HepG2 (cell line): Measurements from ENCODE around the gene FGF18. TPM values are rescaled to one million over a fixed set of nuclear protein-coding genes. Genes with fewer than 3 reads are reported as not detected.

ENCODE experiments used
- ATAC-seq: fragments of 200-7000 bp; cut with Tn5 transposase; 3 replicates; pipeline ENCODE4 v1.9.1; 2020; ENCODE audit warnings: mild to moderate bottlenecking, moderate library complexity
- BruUV-seq: library from RNA; stranded (reverse); fragments of 400-500 nt; replicated peaks from 2 replicates; lab custom pipeline; 2021; lab: Mats Ljungman, UMichigan
- CTCF ChIA-PET: fragments of 300-600 bp; formaldehyde crosslinking; extraction: SDS; loops from one replicate; lab custom pipeline; 2021; ENCODE audit warnings: low total read pairs, inconsistent platforms, low intra/inter-chr PET ratio; lab: Yijun Ruan, JAX
- POLR2A ChIA-PET: fragments of 350-600 bp; sonication (Branson Sonifier 250); formaldehyde crosslinking; loops from one replicate; lab custom pipeline; 2020; ENCODE audit warnings: antibody characterized with exemption, inconsistent platforms; lab: Yijun Ruan, JAX
- DNase-seq: peaks from one replicate; pipeline ENCODE4 v3.0.0-alpha.2; 2015; ENCODE audit warnings: low spot score
- FAIRE-seq: peaks from 3 replicates; lab custom pipeline; 2011; peaks lifted over from hg19 to GRCh38; lab: Jason Lieb, UNC
- H2AFZ ChIP-seq: one replicate; pipeline ENCODE4 v1.6.1; 2011; ENCODE audit warnings: low read length, inconsistent platforms
- H3K27ac ChIP-seq: fragments of 300-600 bp; 3 replicates; pipeline ENCODE4 v1.8.0; 2011; ENCODE audit warnings: mixed run types, mild to moderate bottlenecking, mixed read lengths, low read length, inconsistent platforms; ENCODE audit not compliant: insufficient read depth; ENCODE audit errors: extremely low read length
- H3K27me3 ChIP-seq, 2 experiments: fragments of 200-600 bp in 1 of 2; 2 replicates in 1 of 2; 3 replicates in 1 of 2; pipeline versions ENCODE4 v1.6.0 to v1.8.0; 2011; ENCODE audit warnings: low read length in 2 of 2, mild to moderate bottlenecking in 2 of 2, moderate library complexity in 2 of 2, inconsistent platforms in 1 of 2; ENCODE audit not compliant: insufficient read depth in 2 of 2, control insufficient read depth in 1 of 2
- H3K36me3 ChIP-seq, 2 experiments: fragments of 200-600 bp in 1 of 2; replicated peaks in 1 of 2; 2 replicates in 1 of 2; 3 replicates in 1 of 2; pipeline versions ENCODE4 v1.5.1 to v1.8.0; 2011; ENCODE audit warnings: low read length in 2 of 2, inconsistent platforms in 1 of 2; ENCODE audit not compliant: insufficient read depth in 2 of 2, control insufficient read depth in 1 of 2
- H3K4me1 ChIP-seq: 2 replicates; pipeline ENCODE4 v1.5.1; 2012; ENCODE audit warnings: low read length, inconsistent platforms; ENCODE audit not compliant: insufficient read depth
- H3K4me2 ChIP-seq: 2 replicates; pipeline ENCODE4 v1.6.0; 2011; ENCODE audit warnings: low read depth, low read length, inconsistent platforms
- H3K4me3 ChIP-seq, 3 experiments: fragments of 200-600 bp in 1 of 3; sonication (generic), shearing (Covaris generic) in 1 of 3; replicated peaks in 1 of 3; 2 replicates each; pipeline ENCODE4 v1.5.1; 2011 to 2016; ENCODE audit warnings: low read length in 3 of 3, inconsistent platforms in 2 of 3, low read depth in 2 of 3, mild to moderate bottlenecking in 2 of 3, control low read depth in 1 of 3, mixed read lengths in 1 of 3; ENCODE audit not compliant: insufficient read depth in 1 of 3
- H3K79me2 ChIP-seq: one replicate; pipeline ENCODE4 v1.6.1; 2011; ENCODE audit warnings: low read length, inconsistent platforms; ENCODE audit not compliant: insufficient read depth
- H3K9ac ChIP-seq: 2 replicates; pipeline ENCODE4 v1.6.0; 2011; ENCODE audit warnings: mild to moderate bottlenecking, low read depth, low read length, inconsistent platforms; ENCODE audit not compliant: insufficient read depth
- H3K9me3 ChIP-seq: 2 replicates; pipeline ENCODE4 v1.5.1; 2012; ENCODE audit warnings: mild to moderate bottlenecking, low read length
- H4K20me1 ChIP-seq: 2 replicates; pipeline ENCODE4 v1.6.0; 2011; ENCODE audit warnings: inconsistent platforms, mild to moderate bottlenecking, low read length, moderate library complexity; ENCODE audit not compliant: insufficient read depth
- CBX2 ChIP-seq, 2 experiments: fragments of 200-600 bp in 1 of 2; sonication (generic); formaldehyde crosslinking in 1 of 2; IDR thresholded peaks; 2 replicates each; pipeline versions ENCODE4 v1.7.0 to v1.8.1; 2018 to 2022; ENCODE audit warnings: low read depth in 2 of 2, low read length in 1 of 2, mild to moderate bottlenecking in 1 of 2, missing genetic modification reagents in 1 of 2
- ISX ChIP-seq: sonication (generic); formaldehyde crosslinking; conservative IDR thresholded peaks from 2 replicates; pipeline ENCODE4 v1.5.0; 2020; ENCODE audit warnings: missing genetic modification reagents
- KAT7 ChIP-seq: IDR thresholded peaks from 2 replicates; pipeline ENCODE4 v1.6.1; 2018; ENCODE audit warnings: borderline replicate concordance, missing compliant biosample characterization
- KLF16 ChIP-seq, 2 experiments: sonication (generic) in 1 of 2; formaldehyde crosslinking in 1 of 2; IDR thresholded peaks; 2 replicates each; pipeline versions ENCODE4 v1.6.1 to v1.8.0; 2016 to 2023; ENCODE audit warnings: missing genetic modification reagents in 2 of 2, missing compliant biosample characterization in 1 of 2
- PRDM10 ChIP-seq: sonication (generic); formaldehyde crosslinking; IDR thresholded peaks from 2 replicates; pipeline ENCODE4 v1.4.0; 2020; ENCODE audit warnings: low read depth, missing genetic modification reagents
- SMAD1 ChIP-seq: sonication (generic); formaldehyde crosslinking; IDR thresholded peaks from 2 replicates; pipeline ENCODE4 v1.4.0; 2020; ENCODE audit warnings: missing genetic modification reagents, low read depth, mild to moderate bottlenecking, borderline replicate concordance
- ZBTB2 ChIP-seq: sonication (generic); formaldehyde crosslinking; IDR thresholded peaks from 2 replicates; pipeline ENCODE4 v1.8.0; 2022; ENCODE audit warnings: low read depth, missing genetic modification reagents
- ZBTB7A ChIP-seq: sonication (generic); formaldehyde crosslinking; IDR thresholded peaks from 2 replicates; pipeline ENCODE4 v1.8.0; 2022; ENCODE audit warnings: mild to moderate bottlenecking, missing genetic modification reagents
- ZC3H13 ChIP-seq: sonication (generic); formaldehyde crosslinking; IDR thresholded peaks from 2 replicates; pipeline ENCODE4 v1.8.1; 2023; ENCODE audit warnings: mild to moderate bottlenecking, missing genetic modification reagents, moderate library complexity
- ZNF460 ChIP-seq: sonication (generic); formaldehyde crosslinking; IDR thresholded peaks from 2 replicates; pipeline ENCODE4 v1.5.1; 2020; ENCODE audit warnings: missing genetic modification reagents, mild to moderate bottlenecking, borderline replicate concordance
- ZNF678 ChIP-seq: sonication (generic); formaldehyde crosslinking; IDR thresholded peaks from 2 replicates; pipeline ENCODE4 v1.4.0; 2020; ENCODE audit warnings: mild to moderate bottlenecking, missing genetic modification reagents
- ZNF709 ChIP-seq: sonication (generic); formaldehyde crosslinking; IDR thresholded peaks from 2 replicates; pipeline ENCODE4 v1.5.0; 2020; ENCODE audit warnings: mild to moderate bottlenecking, missing genetic modification reagents
- ZNF781 ChIP-seq: sonication (generic); formaldehyde crosslinking; IDR thresholded peaks from 2 replicates; pipeline ENCODE4 v1.5.1; 2020; ENCODE audit warnings: borderline replicate concordance, mild to moderate bottlenecking, missing genetic modification reagents; ENCODE audit errors: not compliant biosample characterization
- WGBS: methylation state at CpG from one replicate; pipeline ENCODE4 v1.1.6; 2017; ENCODE audit warnings: low lambda C conversion rate; 5-methylcytosine and 5-hydroxymethylcytosine counted together
- in situ Hi-C: cut with HindIII; loops from 2 replicates; pipeline ENCODE4 v1.10.0; 2017; ENCODE audit warnings: low pct_unique_long_range_greater_than_20kb; ENCODE audit not compliant: extremely low pct_ligation_motif_present
- intact Hi-C: fragments of 100-400 bp; cut with micrococcal nuclease; formaldehyde crosslinking; loops from one replicate; pipeline ENCODE4 v1.10.0; 2022; ENCODE audit not compliant: unreplicated experiment
- polyA plus RNA-seq, 8 experiments: library from polyadenylated mRNA; depleted of rRNA in 3 of 8; stranded (reverse) in 7 of 8; unstranded in 1 of 8; fragments of >200 nt; fragmentation: Illumina TruSeq in 4 of 8; extraction: Trizol in 4 of 8; gene quantifications; 2 replicates each; pipeline versions ENCODE4 v1.2.1 to v1.2.3, GENCODE V29; 2011 to 2016; ENCODE audit warnings: low read depth in 4 of 8, missing spikeins in 1 of 8, mixed read lengths in 1 of 8; ENCODE audit not compliant: insufficient read depth in 1 of 8
- total RNA-seq, 5 experiments: library from RNA; depleted of rRNA; stranded (reverse); fragments of >200 nt; fragmentation: Illumina TruSeq; extraction: Trizol; gene quantifications; 2 replicates each; pipeline ENCODE4 v1.2.3, GENCODE V29; 2016; ENCODE audit warnings: low read depth in 1 of 5
- TF ChIP-seq, protein P1 (sequence below): sonication (generic); formaldehyde crosslinking; IDR thresholded peaks from 2 replicates; pipeline ENCODE4 v1.4.0; 2020; ENCODE audit warnings: missing genetic modification reagents

The FGF18 gene
- total and polyA plus RNA-seq, 2 of the 13 experiments (the other 11 are each of a cell fraction or from before 2014, with no cell fraction given), result not detected

DNA sequence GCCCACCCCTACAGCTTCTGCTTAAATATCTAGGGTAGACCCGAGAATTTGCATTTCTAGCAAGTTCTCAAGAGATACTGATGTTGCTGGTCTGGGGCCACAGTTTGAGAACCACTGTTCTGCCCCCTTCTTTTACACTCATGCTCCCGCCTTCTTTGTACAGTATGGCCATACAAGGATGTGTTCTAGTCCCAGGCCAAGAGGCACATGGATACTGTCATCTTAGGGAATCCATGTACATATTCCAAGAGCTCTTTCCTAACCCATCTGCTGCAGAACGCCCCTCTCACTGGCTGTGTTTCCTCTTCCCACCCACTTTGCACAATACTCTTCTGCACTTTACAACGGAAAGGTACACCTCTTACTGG, 44.4 kb downstream of the FGF18 start (continued):
- no peak for TF ChIP-seq ZC3H13 (CRISPR knock-in tag)
- TF ChIP-seq KLF16 (CRISPR knock-in tag; IDR thresholded peaks at IDR 0.05), result no peak
- no peak for TF ChIP-seq ZBTB2 (CRISPR knock-in tag)
- no peak for TF ChIP-seq SMAD1 (CRISPR knock-in tag)
- TF ChIP-seq ZBTB7A (CRISPR knock-in tag), result no peak
- TF ChIP-seq CBX2 (IDR thresholded peaks at IDR 0.05; ENCODE audit: low read depth, low read length), result no peak
- no peak for TF ChIP-seq CBX2 (CRISPR knock-in tag; IDR thresholded peaks at IDR 0.05; ENCODE audit: low read depth)
- no peak for TF ChIP-seq ISX (CRISPR knock-in tag)

DNA sequence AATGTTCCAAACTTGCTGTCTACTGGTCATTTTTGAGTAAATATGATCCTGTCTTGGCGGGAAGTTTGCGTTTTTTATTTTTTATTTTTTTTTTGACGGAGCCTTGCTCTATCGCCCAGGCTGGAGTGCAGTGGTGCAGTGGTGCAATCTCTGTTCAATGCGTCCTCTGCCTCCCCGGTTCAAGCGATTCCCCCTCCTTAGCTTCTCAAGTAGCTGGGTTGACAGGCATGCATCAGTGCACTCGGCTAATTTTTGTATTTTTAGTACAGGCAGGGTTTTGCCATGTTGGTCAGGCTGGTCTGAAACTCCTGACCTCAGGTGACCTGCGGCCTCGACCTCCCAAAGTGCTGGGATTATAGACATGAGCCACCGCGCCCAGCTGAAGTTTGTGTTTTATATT, 45.4 kb downstream of the FGF18 start:
- Histone ChIP-seq H3K79me2 (no peaks in the 10 kb centered on the region), H3K4me3 (no peak overlapping the region), H3K9me3 (no peaks in the 10 kb centered on the region), H3K9ac (no peak overlapping the region), H3K27ac (no peak overlapping the region), H3K36me3 (no peaks in the 10 kb centered on the region), H2AFZ (no peak overlapping the region), H3K27me3 (no peaks in the 10 kb centered on the region; a peak in 3 of 5 replicates), H3K4me1 (no peaks in the 10 kb centered on the region), H4K20me1 (no peaks in the 10 kb centered on the region), H3K4me2 (no peak overlapping the region)
- POLR2A ChIA-PET, result no interaction called here
- CTCF ChIA-PET, result no interaction called here
- FAIRE-seq, result no peak
- intact Hi-C loops, result no loop called here
- WGBS, result 38% methylated on average over 12 of the region's 12 CpGs
- DNase-seq, result no peak
- ATAC-seq, result no peak
- in situ Hi-C loops, result no loop called here
- BruUV-seq, result no TSS peak
- TF ChIP-seq KAT7 (CRISPR knock-in tag) (no peak), ZNF781 (CRISPR knock-in tag) (no peak), ZNF678 (no peak), ZNF709 (CRISPR knock-in tag) (no peak), PRDM10 (CRISPR knock-in tag) (no peak), ZNF460 (CRISPR knock-in tag) (no peak)
- TF ChIP-seq, protein P1, sequence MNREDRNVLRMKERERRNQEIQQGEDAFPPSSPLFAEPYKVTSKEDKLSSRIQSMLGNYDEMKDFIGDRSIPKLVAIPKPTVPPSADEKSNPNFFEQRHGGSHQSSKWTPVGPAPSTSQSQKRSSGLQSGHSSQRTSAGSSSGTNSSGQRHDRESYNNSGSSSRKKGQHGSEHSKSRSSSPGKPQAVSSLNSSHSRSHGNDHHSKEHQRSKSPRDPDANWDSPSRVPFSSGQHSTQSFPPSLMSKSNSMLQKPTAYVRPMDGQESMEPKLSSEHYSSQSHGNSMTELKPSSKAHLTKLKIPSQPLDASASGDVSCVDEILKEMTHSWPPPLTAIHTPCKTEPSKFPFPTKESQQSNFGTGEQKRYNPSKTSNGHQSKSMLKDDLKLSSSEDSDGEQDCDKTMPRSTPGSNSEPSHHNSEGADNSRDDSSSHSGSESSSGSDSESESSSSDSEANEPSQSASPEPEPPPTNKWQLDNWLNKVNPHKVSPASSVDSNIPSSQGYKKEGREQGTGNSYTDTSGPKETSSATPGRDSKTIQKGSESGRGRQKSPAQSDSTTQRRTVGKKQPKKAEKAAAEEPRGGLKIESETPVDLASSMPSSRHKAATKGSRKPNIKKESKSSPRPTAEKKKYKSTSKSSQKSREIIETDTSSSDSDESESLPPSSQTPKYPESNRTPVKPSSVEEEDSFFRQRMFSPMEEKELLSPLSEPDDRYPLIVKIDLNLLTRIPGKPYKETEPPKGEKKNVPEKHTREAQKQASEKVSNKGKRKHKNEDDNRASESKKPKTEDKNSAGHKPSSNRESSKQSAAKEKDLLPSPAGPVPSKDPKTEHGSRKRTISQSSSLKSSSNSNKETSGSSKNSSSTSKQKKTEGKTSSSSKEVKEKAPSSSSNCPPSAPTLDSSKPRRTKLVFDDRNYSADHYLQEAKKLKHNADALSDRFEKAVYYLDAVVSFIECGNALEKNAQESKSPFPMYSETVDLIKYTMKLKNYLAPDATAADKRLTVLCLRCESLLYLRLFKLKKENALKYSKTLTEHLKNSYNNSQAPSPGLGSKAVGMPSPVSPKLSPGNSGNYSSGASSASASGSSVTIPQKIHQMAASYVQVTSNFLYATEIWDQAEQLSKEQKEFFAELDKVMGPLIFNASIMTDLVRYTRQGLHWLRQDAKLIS (CRISPR knock-in tag), result no peak
